Measurements from ENCODE around the gene NTHL1. TPM values are rescaled to one million over a fixed set of nuclear protein-coding genes. Genes with fewer than 3 reads are reported as not detected.

The NTHL1 gene
- total RNA-seq, 1 donor from 2014 or later = 28.5 TPM

- intact Hi-C loops (cut with DNase I) = no loop called here
- H3K4me3 ChIP-seq = no peak overlapping the region
- H3K36me3 ChIP-seq = peaks cover 0 to 74% of the 10 kb centered on the region in 2 donors
- DNase-seq (ENCODE audit: extremely low spot score in 2 of 2) = no peak
- TF ChIP-seq POLR2A (IDR thresholded peaks at IDR 0.05) (no peak), CTCF (IDR thresholded peaks at IDR 0.05) (no peak), POLR2AphosphoS5 (IDR thresholded peaks at IDR 0.05; ENCODE audit: insufficient read depth in 1 of 2, low read depth in 1 of 2) (no peak)
- no peak overlapping the region for H3K27ac ChIP-seq
- H3K9me3 ChIP-seq = no peaks in the 10 kb centered on the region
- H3K27me3 ChIP-seq = no peaks in the 10 kb centered on the region
- H3K4me1 ChIP-seq = peaks cover 17% of the 10 kb centered on the region
Measured at GRCh38 chr16:2092866-2093265, 45.2 kb upstream of the NTHL1 start.

GRCh38 chr16:2092256-2092620 lies 44.6 kb upstream of the NTHL1 start:
- no peak for DNase-seq (ENCODE audit: extremely low spot score in 2 of 2)
- no peaks in the 10 kb centered on the region for H3K9me3 ChIP-seq
- peaks cover 17% of the 10 kb centered on the region for H3K4me1 ChIP-seq
- TF ChIP-seq CTCF (IDR thresholded peaks at IDR 0.05) = no peak
- TF ChIP-seq POLR2A (IDR thresholded peaks at IDR 0.05) = no peak
- TF ChIP-seq POLR2AphosphoS5 (IDR thresholded peaks at IDR 0.05; ENCODE audit: insufficient read depth in 1 of 2, low read depth in 1 of 2) = no peak
- H3K27me3 ChIP-seq = no peaks in the 10 kb centered on the region
- intact Hi-C loops (cut with DNase I) = no loop called here
- no peak overlapping the region for H3K4me3 ChIP-seq
- H3K36me3 ChIP-seq = peaks cover 0 to 75% of the 10 kb centered on the region in 2 donors
- no peak overlapping the region for H3K27ac ChIP-seq

GRCh38 chr16:2091547-2092255 lies 44.1 kb upstream of the NTHL1 start:
- peaks cover 0 to 73% of the 10 kb centered on the region in 2 donors for H3K36me3 ChIP-seq
- peaks cover 17% of the 10 kb centered on the region for H3K4me1 ChIP-seq
- no peak overlapping the region for H3K27ac ChIP-seq
- TF ChIP-seq POLR2A (IDR thresholded peaks at IDR 0.05) = no peak
- TF ChIP-seq CTCF (IDR thresholded peaks at IDR 0.05) = no peak
- no peak for TF ChIP-seq POLR2AphosphoS5 (IDR thresholded peaks at IDR 0.05; ENCODE audit: insufficient read depth in 1 of 2, low read depth in 1 of 2)
- H3K9me3 ChIP-seq = no peaks in the 10 kb centered on the region
- no peaks in the 10 kb centered on the region for H3K27me3 ChIP-seq
- intact Hi-C loops (cut with DNase I) = no loop called here
- DNase-seq (ENCODE audit: extremely low spot score in 2 of 2) = no peak
- no peak overlapping the region for H3K4me3 ChIP-seq

- intact Hi-C loops (cut with DNase I) = no loop called here
Measured at GRCh38 chr16:2090777-2091546, 43.3 kb upstream of the NTHL1 start.

More at GRCh38 chr16:2090777-2091546, 43.3 kb upstream of the NTHL1 start:
- Histone ChIP-seq H3K4me3 (no peak overlapping the region), H3K36me3 (peaks cover 0 to 75% of the 10 kb centered on the region in 2 donors), H3K27ac (peak overlapping the region; percentile 33), H3K4me1 (peaks cover 17% of the 10 kb centered on the region), H3K27me3 (no peaks in the 10 kb centered on the region), H3K9me3 (no peaks in the 10 kb centered on the region)
- DNase-seq (ENCODE audit: extremely low spot score in 2 of 2) = no peak
- TF ChIP-seq CTCF (IDR thresholded peaks at IDR 0.05) = no peak
- TF ChIP-seq POLR2AphosphoS5 (IDR thresholded peaks at IDR 0.05; ENCODE audit: insufficient read depth in 1 of 2, low read depth in 1 of 2) = no peak
- TF ChIP-seq POLR2A (IDR thresholded peaks at IDR 0.05) = no peak

All from vagina (tissue), 2 donors.